ENCODE measurements around the gene DDX11.
A peak's percentile ranks its signal among the peaks of the same experiment; 100 is the strongest.
"Not testable (repeated sequence)": the region's sequence is repeated elsewhere in the genome, so short reads cannot be mapped to it uniquely, and the experiment has no call there.

Gene DDX11

DNA sequence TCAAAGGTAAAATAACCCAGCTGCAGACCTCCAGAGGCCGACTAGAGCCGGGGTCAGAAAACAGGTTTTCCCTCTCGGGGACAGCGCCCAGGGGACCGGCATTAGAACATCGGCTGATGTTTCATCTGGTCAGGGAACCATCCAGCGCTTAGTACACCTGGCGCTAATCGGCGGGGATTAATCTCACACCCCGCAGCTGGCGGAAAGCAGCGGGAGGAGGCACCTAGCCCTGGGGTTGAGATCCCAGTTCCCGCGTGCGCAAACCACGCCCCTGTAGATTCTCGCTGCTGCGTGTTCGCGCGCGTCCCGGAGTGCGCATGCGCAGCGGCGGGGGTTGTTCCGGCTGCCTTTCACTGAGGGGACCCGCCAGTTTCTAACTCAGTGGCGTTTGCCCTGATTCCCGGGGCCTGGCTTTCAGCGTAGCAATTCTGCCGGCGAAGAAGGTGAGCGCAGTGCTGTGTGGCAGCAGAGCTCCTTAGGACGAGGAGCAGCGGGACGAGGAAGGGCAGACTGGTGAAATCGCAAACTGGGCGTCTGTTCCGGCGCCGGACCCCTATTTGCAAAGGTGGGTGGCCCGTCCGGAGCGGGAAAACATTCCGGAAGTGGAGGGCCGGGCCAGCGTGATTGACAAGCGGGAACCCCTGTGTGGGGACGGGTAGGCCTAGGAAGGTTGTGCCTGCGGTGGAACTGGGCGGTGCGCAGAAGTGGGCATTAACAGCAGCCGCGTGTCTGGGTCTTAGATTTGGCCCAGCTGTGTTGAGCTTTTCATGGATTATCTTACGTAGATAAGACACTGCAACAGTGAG, at the start of gene DDX11:
TSS of gene DDX11 (plus strand) at position 334 of the 806 bp plus-strand sequence. CDS start 4,534 bp downstream, outside the sequence.
- peak; percentile 89 to 94 for DNase-seq

GRCh38 chr12:31026202-31026601, 47.5 kb upstream of the DDX11 start:
- DNase-seq: no peak

DNA sequence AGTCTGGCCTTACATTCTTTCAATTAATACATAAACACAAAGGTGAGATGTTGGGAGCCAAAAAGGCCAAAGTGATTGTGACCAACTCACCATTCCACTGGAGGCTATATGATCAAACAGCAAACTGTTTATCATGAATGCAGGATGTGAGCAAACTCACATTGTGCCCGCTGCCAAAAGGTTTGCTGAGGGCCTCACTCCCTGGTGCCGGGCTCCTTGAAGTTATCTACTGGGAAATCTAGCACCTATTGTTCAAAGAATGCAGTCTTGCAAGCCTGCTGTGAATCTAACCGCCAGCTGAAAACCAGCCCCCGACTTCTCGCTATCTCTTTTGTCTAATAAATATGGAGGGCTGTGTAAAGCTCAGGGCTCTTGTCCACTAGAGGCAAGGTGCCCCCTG, 46.7 kb upstream of the DDX11 start:
- DNase-seq: not testable (repeated sequence)

GRCh38 chr12:31029468-31029867, 44.2 kb upstream of the DDX11 start:
- no peak for DNase-seq

DNA sequence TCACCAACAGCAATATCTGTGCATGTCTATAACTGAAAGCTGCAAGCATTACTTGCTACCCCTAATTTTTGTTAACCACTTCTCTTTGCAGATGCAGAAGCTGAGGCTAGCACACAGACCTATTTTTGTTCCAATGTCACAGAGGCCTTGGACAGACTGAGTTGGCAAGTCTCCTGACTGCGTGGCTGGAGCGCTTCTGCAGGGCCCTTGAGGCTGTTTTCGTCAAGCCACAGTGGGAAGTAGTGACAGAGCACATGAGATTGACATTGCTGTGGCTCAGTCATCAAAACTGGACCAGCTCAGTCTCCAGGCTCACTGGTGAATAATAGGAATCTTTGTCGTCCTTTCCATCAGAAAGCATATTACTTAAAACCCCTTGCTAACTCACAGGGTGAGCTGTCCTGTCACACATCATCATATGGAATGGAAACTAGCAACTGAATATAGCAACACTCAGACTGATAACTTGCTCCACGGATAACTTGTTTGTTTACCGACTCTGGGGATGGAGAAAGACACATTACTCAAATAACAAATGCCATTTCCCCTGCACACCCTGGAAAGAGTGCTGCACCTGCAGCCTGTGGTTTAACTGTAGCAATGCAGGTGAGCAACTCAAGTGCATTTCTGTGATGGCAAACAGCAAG, 43.6 kb upstream of the DDX11 start:
- DNase-seq: no peak

GRCh38 chr12:31031951-31032335, 41.7 kb upstream of the DDX11 start:
- DNase-seq: no peak

DNA sequence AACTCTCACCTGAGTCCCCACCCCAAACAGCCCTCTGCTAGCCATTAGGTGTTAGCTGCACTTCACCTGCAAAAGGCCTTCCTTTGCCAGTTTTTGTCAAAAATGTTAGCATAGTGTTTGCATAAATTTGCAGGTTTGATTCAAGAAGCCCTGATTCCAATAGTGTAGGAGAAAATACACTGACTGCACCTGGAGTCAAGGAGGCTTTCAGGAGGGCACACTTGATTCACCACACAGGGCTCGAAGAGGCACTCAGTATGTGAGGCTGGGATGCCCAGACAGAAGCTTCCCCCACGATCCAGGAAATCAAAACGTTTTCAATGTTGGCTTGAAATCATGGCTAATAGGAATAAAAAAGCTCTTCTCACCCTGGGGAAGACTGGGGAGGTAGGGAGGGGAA, 40.5 kb upstream of the DDX11 start:
- DNase-seq: no peak

DNA sequence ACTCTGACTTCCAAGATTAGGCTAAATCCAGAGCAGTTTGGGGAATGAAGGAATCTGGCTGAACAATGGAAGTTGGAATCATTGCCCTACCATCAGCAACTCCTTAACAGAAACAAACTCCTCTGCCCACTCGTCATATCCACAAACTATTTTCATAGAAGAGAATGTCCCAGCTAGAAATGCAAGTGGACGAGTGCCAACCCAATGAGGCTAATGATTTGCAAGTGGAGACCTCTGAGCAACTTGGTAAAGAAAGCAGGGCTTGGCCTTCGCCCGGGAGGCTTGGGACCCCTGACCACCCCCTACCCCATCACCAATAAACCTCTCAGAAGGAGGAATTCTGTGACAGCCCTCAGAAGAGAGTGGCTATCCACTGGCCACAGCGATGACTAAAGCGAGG, 40.0 kb upstream of the DDX11 start:
- no peak for DNase-seq

DNA sequence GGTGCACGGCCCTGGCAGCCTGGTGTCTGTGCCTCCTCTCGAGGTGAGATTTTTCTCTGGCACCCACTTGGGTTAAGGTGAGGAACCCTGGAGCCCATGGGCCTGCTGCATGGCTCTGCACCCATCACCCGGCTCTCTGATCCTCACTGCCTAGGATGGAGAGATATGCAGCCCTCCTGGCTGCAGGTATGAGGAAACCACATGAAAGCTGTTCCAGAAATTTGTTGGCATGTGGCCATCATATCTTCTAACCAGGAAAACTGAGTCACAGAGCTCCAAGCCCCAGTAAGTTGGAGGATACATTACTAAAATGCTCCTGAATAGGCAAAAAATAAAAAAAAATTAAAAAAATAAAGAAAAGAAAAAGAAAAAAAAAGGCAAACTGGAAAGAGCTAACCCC, 39.3 kb upstream of the DDX11 start:
- no peak for DNase-seq

GRCh38 chr12:31035226-31035625, 38.4 kb upstream of the DDX11 start:
- DNase-seq: no peak

GRCh38 chr12:31035967-31036665, 37.5 kb upstream of the DDX11 start:
- no peak for DNase-seq

DNA sequence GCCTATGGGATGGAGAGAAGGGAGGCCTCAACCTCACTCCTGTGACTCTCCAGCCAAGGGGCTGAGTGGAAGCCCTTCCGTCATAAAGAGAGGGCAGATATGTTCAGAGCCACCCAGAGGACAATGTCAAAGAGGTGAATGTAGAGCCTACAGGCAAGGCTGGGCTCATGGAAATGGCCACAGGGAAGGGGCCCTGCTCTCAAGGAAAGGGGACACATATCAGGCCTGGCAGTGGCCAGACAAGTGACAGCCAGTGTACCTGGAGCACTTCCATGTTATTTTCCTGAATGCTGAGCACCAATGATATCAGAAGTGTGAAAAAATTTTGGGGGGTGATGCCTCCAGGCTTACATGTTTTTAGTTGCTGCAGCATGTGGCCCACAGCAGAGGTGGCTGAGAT, 36.6 kb upstream of the DDX11 start:
- DNase-seq: no peak

DNA sequence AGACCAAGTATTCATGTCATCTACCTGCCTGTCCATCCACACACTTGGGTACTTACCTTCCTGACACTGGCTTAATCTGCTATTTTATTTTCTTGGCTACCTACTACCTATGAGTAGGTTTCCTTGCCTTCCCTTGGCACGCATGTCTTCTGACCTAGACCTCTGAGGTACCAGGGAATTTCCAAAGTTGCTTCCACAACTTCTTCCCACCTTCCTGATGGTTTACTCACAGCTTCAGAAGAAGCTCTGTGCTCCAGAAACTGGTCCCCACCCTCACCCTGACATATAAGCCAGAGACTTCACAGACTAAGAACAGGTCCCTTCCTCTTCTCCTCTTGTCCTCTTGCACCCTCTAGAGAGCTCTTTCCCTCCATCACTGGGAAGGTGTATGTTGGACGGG, 35.7 kb upstream of the DDX11 start:
- no peak for DNase-seq

GRCh38 chr12:31041033-31041564, 32.6 kb upstream of the DDX11 start:
- no peak for DNase-seq

GRCh38 chr12:31050143-31050542, 23.5 kb upstream of the DDX11 start:
- DNase-seq: not testable (repeated sequence)

GRCh38 chr12:31050548-31050947, 23.1 kb upstream of the DDX11 start:
- DNase-seq: not testable (repeated sequence)

DNA sequence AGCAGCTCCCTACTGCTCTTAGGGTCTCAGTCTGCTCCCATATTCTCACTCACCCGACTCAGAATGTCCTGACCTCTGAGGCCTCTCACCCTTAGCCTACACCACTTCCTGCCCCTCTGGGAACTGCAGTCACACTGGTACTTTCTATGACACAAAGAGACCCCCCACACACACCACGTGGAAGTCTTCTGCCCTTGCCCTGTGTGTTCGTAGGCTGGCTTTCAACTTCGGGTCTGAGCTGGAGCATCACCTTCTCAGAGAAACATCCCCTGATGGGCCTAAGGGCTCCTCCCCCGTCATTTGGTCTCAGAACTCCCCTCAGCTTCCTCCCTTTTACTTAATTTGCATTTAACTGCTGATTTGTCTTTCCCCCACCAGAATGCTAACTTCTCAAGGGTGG, 22.0 kb upstream of the DDX11 start:
- not testable (repeated sequence) for DNase-seq

- DNase-seq: not testable (repeated sequence)
Observed at GRCh38 chr12:31052121-31052520, 21.5 kb upstream of the DDX11 start.

- DNase-seq: not testable (repeated sequence)
Observed at GRCh38 chr12:31052666-31053439, 20.8 kb upstream of the DDX11 start.

DNA sequence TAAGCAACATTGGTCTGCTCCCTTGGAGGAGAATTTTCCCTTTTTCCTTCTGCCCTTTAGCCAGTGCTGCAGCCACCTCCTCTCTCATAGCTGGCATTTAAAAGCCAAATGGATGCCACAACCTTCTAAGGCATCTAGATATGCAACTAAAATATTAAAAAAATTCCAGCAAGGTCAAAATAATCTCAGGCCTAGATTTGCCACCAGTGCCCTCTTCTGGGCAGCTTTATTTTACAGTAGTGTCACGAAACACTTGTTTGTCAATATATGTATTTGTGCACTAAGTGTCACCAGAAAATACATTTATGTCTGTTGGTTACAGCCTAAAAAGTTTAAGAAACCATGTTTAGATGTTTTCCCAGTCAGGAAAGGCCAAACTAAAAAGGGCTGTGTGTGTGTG, 19.7 kb upstream of the DDX11 start:
- not testable (repeated sequence) for DNase-seq

DNA sequence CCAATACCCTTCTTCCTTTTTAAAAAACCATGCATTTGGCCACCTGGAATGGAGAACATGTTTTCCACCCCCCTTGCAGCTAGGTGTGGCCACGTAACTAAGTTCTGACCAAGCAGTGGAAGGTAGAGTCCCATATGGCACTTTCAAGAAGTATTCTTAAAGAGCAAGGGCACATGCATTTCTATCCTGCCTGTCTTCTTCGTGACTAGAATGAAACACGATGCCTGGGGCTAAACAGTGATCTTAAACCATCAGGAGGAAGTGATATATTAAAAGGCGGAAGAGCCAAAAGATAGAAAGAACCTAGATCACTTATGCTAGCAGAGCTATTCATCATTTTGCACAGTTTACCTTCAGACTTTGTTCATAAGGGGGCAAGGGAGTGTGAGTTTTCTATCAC, 16.0 kb upstream of the DDX11 start:
- DNase-seq: no peak

- DNase-seq: not testable (repeated sequence)
Observed at GRCh38 chr12:31066196-31066595, 7.5 kb upstream of the DDX11 start.

DNA sequence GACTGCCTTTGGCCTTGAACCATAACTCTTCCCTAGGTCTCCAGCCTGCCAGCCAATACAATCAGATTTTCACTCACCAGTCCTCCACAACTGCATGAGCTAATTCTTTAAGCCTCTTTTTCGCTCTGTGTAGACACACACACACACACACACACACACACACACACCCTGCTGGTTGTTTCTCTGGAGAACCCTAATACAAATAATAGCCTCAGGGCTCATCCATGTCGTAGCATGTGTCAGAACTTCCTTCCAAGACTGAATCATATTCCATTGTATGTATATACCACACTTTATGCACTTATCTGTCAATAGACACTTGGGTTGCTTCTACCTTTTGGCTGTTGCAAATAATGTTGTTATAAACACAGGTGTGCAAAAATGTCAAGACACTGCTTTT, 6.0 kb upstream of the DDX11 start:
- DNase-seq: not testable (repeated sequence)

Data from NCI-H2081 (cell line).